Panc1 (cell line): ENCODE measurements around the gene UBE2G1. TPM values are rescaled to one million over a fixed set of nuclear protein-coding genes. Genes with fewer than 3 reads are reported as not detected.

Experiments
- ATAC-seq: fragments of 200-7000 bp; cut with Tn5 transposase; 2 replicates; pipeline ENCODE4 v1.9.1; 2020; ENCODE audit warnings: mild to moderate bottlenecking, moderate library complexity
- BruUV-seq: library from RNA; stranded (reverse); fragments of 400-500 nt; replicated peaks from 2 replicates; lab custom pipeline; 2021; lab: Mats Ljungman, UMichigan
- CTCF ChIA-PET: fragments of 300-600 bp; sonication (Branson Sonifier 250); formaldehyde crosslinking; loops from one replicate; lab custom pipeline; 2022; ENCODE audit warnings: antibody characterized with exemption; lab: Charles Lee
- POLR2A ChIA-PET: fragments of 300-600 bp; sonication (Branson Sonifier 250); formaldehyde crosslinking; loops from one replicate; lab custom pipeline; 2022; ENCODE audit warnings: antibody characterized with exemption; lab: Charles Lee
- DNase-seq: peaks from one replicate; pipeline ENCODE4 v3.0.0-alpha.2; 2010; ENCODE audit warnings: low read depth, low spot score
- H3K27ac ChIP-seq: 2 replicates; pipeline ENCODE4 v1.5.1; 2011; ENCODE audit warnings: mild to moderate bottlenecking, low read length, inconsistent platforms
- H3K27me3 ChIP-seq: fragments of 200-500 bp; sonication (Bioruptor generic); 2 replicates; pipeline ENCODE4 v1.6.0; 2014; ENCODE audit warnings: low read length, inconsistent platforms; ENCODE audit not compliant: control insufficient read depth, insufficient read depth
- H3K36me3 ChIP-seq: fragments of 200-500 bp; sonication (Bioruptor generic); 2 replicates; pipeline ENCODE4 v1.5.1; 2014; ENCODE audit warnings: inconsistent platforms, mild to moderate bottlenecking, low read length, moderate library complexity; ENCODE audit not compliant: control insufficient read depth, insufficient read depth
- H3K4me1 ChIP-seq: 2 replicates; pipeline ENCODE4 v1.5.1; 2011; ENCODE audit warnings: inconsistent platforms, mild to moderate bottlenecking, low read length, moderate library complexity; ENCODE audit not compliant: control insufficient read depth, insufficient read depth
- H3K4me3 ChIP-seq, 2 experiments: 2 replicates each; pipeline ENCODE4 v1.5.1; 2011 to 2012; ENCODE audit warnings: low read depth in 2 of 2, low read length in 2 of 2, mild to moderate bottlenecking in 2 of 2, inconsistent platforms in 1 of 2, moderate library complexity in 1 of 2
- H3K9me3 ChIP-seq: fragments of 200-500 bp; sonication (Bioruptor generic); 2 replicates; pipeline ENCODE4 v1.5.1; 2014; ENCODE audit warnings: low read depth, mild to moderate bottlenecking, inconsistent platforms, low read length, moderate library complexity; ENCODE audit not compliant: control insufficient read depth, insufficient read depth
- CTCF ChIP-seq: fragments of 450-650 bp; IDR thresholded peaks from 2 replicates; pipeline ENCODE4 v1.5.1; 2017; ENCODE audit warnings: mild to moderate bottlenecking
- POLR2AphosphoS5 ChIP-seq: IDR thresholded peaks from 2 replicates; pipeline ENCODE4 v1.6.1; 2012; ENCODE audit warnings: mild to moderate bottlenecking, low read depth, low read length, moderate library complexity
- REST ChIP-seq, 2 experiments: IDR thresholded peaks; 2 replicates each; pipeline ENCODE4 v1.6.1; 2011 to 2012; ENCODE audit warnings: low read depth in 2 of 2, control low read depth in 1 of 2, low read length in 1 of 2, mild to moderate bottlenecking in 1 of 2, moderate library complexity in 1 of 2; ENCODE audit not compliant: insufficient read depth in 1 of 2
- SIN3A ChIP-seq: IDR thresholded peaks from 2 replicates; pipeline ENCODE4 v1.6.1; 2012; ENCODE audit warnings: low read depth, mild to moderate bottlenecking, low read length, moderate library complexity, borderline replicate concordance; ENCODE audit not compliant: insufficient read depth
- TCF7L2 ChIP-seq: IDR thresholded peaks from 2 replicates; pipeline ENCODE4 v1.6.1; 2011; ENCODE audit warnings: mild to moderate bottlenecking, low read depth, low read length, inconsistent platforms
- in situ Hi-C: cut with HindIII; loops from 2 replicates; pipeline ENCODE4 v1.10.0; 2016; ENCODE audit warnings: low sequenced_read_pairs, low pct_unique_long_range_greater_than_20kb
- intact Hi-C: fragments of 100-400 bp; cut with micrococcal nuclease; formaldehyde crosslinking; loops from one replicate; pipeline ENCODE4 v1.10.0; 2022; ENCODE audit not compliant: unreplicated experiment
- total RNA-seq: library from RNA; stranded (reverse); gene quantifications from one replicate; pipeline ENCODE4 v1.2.1, GENCODE V29; 2021; ENCODE audit not compliant: unreplicated experiment

The UBE2G1 gene
- total RNA-seq, 1 experiment from 2014 or later: 119 TPM

- POLR2A ChIA-PET: no interaction called here
- Histone ChIP-seq H3K4me1 (no peaks in the 10 kb centered on the region), H3K36me3 (no peaks in the 10 kb centered on the region), H3K9me3 (no peaks in the 10 kb centered on the region), H3K27me3 (no peaks in the 10 kb centered on the region), H3K27ac (no peak overlapping the region), H3K4me3 (no peak overlapping the region)
- intact Hi-C loops: no loop called here
- CTCF ChIA-PET: no interaction called here
- DNase-seq (no peak), ATAC-seq (no peak)
- in situ Hi-C loops: no loop called here
- TF ChIP-seq TCF7L2 (no peak), CTCF (no peak), SIN3A (no peak), POLR2AphosphoS5 (no peak), REST (IDR thresholded peaks at IDR 0.05; ENCODE audit: insufficient read depth in 1 of 2, low read depth in 2 of 2, low read length in 1 of 2) (no peak)
- BruUV-seq: no TSS peak
Measured at GRCh38 chr17:4387137-4387536, 20.7 kb upstream of the UBE2G1 start.

- POLR2A ChIA-PET: no interaction called here
- Histone ChIP-seq H3K27me3 (no peaks in the 10 kb centered on the region), H3K36me3 (no peaks in the 10 kb centered on the region), H3K4me1 (no peaks in the 10 kb centered on the region), H3K4me3 (no peak overlapping the region), H3K27ac (no peak overlapping the region), H3K9me3 (no peaks in the 10 kb centered on the region)
- no peak for TF ChIP-seq POLR2AphosphoS5
- no peak for TF ChIP-seq REST (IDR thresholded peaks at IDR 0.05; ENCODE audit: insufficient read depth in 1 of 2, low read depth in 2 of 2, low read length in 1 of 2)
- intact Hi-C loops: no loop called here
- no TSS peak for BruUV-seq
- DNase-seq (no peak), ATAC-seq (no peak)
- CTCF ChIA-PET: no interaction called here
- in situ Hi-C loops: no loop called here
Measured at GRCh38 chr17:4386406-4386805, 19.9 kb upstream of the UBE2G1 start.
